CD4-positive, alpha-beta T cell treated with Interferon gamma for 1 hour (primary cell): ENCODE results near the gene OR2A42.
"Not testable (repeated sequence)": the region's sequence is repeated elsewhere in the genome, so short reads cannot be mapped to it uniquely, and the experiment has no call there.

Source experiments
- DNase-seq: peaks from one replicate; pipeline ENCODE4 v3.0.0-alpha.2; 2020

Gene OR2A42

DNA sequence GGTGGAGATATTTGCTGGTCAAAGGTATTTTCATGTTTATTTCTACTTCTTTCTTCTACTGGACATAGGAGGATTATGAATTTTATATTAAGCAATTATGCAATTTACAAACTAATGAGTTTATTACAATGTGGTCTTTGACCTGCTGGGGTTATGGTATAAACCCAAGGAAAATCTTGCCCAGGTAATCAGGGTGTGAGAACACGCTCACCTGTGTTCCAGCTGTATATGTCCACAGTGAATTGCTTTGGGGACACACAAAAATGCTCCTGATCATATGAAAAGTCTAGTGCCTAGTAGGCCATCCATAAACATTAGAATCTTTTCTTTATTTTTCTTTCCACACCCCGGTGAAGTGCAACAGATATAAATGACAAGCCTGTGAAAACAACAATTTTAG is at the start of gene OR2A42:
Gene OR2A42 (minus strand): TSS at position 241 of the 400 bp plus-strand sequence. CDS start 6,762 bp downstream, outside the sequence.
- not testable (repeated sequence) for DNase-seq

DNA sequence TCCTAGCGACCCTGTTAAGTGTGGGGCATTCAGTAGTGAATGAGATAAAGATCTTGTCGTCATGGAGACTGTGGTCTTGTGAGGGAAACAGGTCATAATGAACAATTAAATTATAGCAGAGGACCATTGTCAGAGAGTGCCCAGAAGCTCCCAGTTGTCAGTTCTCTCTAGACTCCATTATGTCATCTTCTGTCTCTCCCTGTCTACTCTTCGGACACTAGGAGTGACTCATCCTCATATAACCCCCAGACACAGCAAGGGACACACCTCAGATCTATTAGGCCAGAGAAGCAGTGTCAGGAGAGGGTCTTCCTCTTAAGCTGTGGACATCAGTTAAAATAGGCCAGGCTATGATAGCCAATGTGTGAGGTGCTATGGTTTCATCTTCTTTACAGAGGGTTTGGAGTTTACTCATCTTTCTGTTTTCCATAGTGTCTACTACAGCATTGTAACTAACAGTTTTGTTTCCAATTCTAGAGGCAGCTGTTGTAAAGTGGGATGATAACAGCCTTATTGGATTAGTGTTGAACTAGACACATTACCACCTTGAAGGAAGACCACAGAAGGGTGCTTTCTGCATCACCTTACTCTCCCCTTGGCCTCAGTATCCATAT is 47.9 kb upstream of the OR2A42 start:
- DNase-seq = not testable (repeated sequence)

- not testable (repeated sequence) for DNase-seq
Measured at GRCh38 chr7:144283716-144284115, 44.3 kb upstream of the OR2A42 start.

DNA sequence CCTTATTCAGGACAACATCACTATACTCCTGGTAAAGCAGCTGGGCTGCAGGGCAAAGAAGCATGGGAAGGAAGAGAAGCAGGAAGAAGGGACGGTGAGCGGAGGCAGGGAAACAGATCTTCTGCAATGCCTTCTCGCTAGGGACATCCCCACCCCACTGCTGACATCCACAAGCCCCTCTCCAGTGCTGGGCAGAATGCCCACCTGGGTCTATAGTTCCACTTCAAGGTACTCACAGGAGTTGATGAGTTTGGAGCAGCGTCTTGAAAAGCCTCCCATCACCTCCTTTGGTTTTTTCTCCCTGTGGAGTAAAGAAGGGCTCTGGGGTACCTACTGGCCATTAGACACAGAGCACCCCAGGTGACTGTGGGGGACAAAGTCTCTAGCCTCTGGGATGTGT is 43.1 kb upstream of the OR2A42 start:
- not testable (repeated sequence) for DNase-seq

GRCh38 chr7:144281981-144282380 is 42.6 kb upstream of the OR2A42 start:
- not testable (repeated sequence) for DNase-seq

- not testable (repeated sequence) for DNase-seq
Measured at GRCh38 chr7:144280010-144280409, 40.6 kb upstream of the OR2A42 start.

DNA sequence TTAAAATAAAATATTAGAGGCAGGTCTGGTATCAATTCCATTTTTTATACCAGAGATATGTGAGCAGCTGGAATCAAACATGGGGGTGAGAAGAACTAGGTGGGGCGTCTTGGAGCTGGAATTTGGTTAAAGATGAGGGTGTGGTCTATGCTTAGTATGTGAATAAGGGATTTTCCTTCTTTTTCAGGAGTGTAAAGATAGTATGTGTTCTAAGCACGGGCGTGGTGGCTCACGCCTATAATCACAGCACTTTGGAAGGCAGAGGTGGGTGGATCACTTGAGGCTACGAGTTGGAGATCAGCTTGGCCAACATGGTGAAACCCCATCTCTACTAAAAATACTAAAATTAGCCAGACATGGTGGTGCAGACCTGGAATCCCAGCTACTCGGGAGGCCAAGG is 35.9 kb upstream of the OR2A42 start:
- DNase-seq = not testable (repeated sequence)

- DNase-seq = not testable (repeated sequence)
Measured at GRCh38 chr7:144269188-144269587, 29.8 kb upstream of the OR2A42 start, which contains the start of gene CTAGE8. TSS of gene CTAGE8 (minus strand) at chr7:144269288. CDS start at chr7:144269250, 38 bp downstream.

GRCh38 chr7:144264692-144265091 is 25.3 kb upstream of the OR2A42 start, which contains the start of gene OR2A7:
TSS of gene OR2A7 (minus strand) at chr7:144264792. CDS start at chr7:144259628, 5,164 bp downstream.
- DNase-seq = not testable (repeated sequence)

DNA sequence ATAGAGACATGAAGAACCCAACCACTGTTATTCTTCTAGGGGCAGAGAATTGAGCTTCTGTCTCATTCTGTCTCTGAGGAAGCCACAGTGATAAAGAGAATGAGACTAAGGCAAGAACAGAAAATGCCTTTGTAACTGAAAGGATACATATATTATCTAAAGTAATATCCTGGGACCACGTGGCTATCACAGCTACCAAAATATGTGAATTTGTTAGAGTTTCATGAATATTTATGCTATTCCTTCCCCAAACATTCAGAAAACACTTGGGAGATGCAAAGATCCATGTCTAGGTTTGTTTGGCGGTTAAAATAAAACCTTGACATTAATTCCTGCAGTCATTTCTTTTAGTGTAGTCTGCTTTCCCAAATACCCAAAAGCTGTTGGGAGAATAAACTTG is 22.7 kb upstream of the OR2A42 start:
- not testable (repeated sequence) for DNase-seq

- DNase-seq = not testable (repeated sequence)
Measured at GRCh38 chr7:144259067-144259466, 19.7 kb upstream of the OR2A42 start.

DNA sequence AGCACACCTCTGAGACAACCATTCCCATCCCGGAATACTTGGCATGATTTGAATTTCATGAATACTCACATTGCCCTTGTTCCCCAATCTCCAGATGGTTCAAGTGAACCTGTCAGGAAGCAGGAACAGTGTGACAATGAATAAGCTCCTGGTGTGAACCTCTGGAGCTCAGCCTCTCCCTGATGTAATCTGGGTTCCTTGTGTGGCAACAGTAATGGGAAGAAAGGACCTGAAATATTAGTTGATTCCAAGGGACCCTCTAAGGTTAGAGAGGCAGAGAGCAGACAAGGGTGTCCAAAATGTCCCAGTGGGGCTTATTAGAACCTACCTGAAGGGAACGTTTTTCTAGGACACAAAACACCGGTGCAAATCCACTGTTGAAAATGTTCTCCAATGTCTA is 16.7 kb upstream of the OR2A42 start:
- no peak for DNase-seq

DNA sequence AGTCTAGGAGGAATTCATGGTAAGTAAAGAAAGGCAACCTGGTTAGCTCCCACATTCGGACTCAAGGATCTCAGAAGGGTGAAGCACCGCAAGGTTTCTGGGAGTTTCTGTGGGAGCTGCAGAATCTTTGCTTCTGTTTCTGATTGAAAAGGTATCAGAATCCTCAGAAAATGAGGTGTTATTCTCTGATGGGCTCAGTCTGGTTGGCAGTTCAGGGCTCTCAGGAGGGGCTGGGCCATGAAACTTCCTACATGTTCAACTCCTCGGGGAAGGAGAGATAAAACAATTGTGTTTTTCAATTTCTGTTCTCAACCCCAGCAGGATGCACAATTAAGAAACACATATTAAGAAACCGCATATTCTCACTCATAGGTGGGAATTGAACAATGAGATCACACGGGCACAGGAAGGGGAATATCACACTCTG is 16.1 kb upstream of the OR2A42 start:
- DNase-seq = no peak

- DNase-seq = not testable (repeated sequence)
Measured at GRCh38 chr7:144252307-144252706, 12.9 kb upstream of the OR2A42 start.

- DNase-seq = not testable (repeated sequence)
Measured at GRCh38 chr7:144247674-144248330, 8.4 kb upstream of the OR2A42 start.

DNA sequence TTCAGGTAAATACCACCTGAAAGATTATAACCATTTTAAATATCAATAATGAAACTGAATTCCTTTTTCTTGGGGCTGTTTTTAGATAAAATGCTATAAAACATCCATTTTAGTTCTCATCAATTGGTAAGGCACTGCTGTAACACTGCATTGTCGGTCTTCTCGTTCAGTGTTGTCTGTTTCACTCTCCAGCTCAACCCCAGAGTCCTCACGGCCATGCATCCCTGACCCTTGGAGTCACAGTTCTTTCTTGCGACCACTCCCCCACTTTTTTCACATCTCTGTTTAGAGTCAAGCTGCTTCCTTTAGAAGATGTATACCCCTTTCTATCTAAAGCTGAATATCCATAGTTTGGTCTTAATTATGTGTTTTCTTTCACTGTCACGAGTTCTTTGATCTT is 7.6 kb upstream of the OR2A42 start:
- DNase-seq = not testable (repeated sequence)

DNA sequence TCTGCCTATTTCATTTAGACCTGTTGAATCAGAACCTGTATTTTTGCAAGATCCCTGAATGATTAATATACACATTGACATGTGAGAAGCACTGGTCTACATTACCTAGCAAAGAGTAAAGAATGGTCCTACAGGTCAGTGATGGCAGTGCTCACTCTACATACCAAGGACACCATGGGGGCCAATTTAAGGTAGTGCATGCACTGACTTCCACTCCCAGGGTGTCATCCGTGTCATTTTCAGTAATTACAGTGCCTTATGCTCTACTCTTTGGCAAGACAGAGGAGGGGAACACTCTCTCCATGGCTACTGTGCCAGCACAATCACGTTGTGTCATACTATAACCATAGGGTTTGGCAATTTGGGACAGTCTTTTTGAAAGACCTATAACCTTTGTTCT is 6.0 kb upstream of the OR2A42 start:
- DNase-seq = not testable (repeated sequence)

DNA sequence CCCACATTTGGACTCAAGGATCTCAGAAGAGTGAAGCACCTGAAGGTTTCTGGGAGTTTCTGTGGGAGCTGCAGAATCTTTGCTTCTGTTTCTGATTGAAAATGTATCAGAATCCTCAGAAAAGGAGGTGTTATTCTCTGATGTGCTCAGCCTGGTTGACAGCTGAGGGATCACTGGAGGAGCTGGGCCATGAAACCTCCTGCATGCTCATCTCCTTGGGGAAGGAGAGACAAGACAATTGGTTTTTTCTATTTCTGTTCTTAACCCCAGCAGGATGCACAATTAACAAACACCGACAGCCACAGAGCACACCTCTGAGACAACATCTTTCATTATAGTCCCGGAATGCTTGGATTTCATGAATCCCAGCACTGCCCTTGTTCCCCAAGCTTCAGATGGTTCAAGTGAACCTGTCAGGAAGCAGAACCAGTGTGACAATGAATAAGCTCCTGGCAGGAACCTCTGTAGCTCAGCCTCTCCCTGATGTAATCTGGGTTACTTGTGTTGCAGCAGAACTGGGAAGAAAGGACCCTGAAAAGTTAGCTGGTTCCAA is 799 bp downstream of the OR2A42 start:
- DNase-seq = not testable (repeated sequence)

DNA sequence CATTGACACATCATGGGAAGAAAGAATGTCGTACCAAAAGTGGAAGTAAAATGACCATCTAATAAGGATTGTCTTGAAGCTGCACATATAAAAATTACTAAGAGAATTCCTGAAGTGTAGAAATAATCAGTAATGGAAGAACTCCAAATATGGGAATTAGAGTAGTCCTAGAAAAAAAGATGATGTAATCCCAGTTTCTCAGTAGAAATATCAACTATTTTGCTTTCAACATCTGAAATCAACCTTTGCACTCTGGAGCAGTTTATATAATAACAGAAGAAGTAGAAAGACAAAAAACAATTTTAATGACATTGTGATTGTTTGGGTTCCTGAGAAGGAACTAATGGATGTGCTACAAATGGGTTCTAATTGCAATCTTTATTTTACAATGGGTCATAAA is 6.4 kb downstream of the OR2A42 start:
- DNase-seq = not testable (repeated sequence)

GRCh38 chr7:144231027-144231426 is 8.4 kb downstream of the OR2A42 start:
- not testable (repeated sequence) for DNase-seq

GRCh38 chr7:144228810-144229209 is 10.6 kb downstream of the OR2A42 start:
- not testable (repeated sequence) for DNase-seq

GRCh38 chr7:144226866-144227265 is 12.5 kb downstream of the OR2A42 start:
- not testable (repeated sequence) for DNase-seq

GRCh38 chr7:144223675-144224074 is 15.7 kb downstream of the OR2A42 start:
- DNase-seq = not testable (repeated sequence)

DNA sequence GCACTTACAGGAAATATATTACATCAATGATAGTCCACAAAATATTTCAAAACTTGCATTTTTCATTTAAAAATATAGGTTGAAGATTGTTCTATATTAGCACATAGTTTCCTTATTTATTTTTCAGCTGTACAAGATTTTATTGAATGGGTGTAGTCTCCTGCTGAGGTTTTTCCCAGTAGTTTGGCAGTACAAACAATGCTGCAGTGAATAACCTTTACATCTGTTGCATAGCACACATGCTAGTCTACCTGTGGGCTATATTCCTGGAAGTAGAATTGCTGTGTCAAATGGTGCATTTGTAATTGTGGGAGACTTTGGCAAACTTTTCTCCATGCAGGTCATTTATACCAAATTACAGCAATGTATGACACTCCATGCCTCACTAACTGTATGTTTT is 18.9 kb downstream of the OR2A42 start:
- not testable (repeated sequence) for DNase-seq
